OCI-M1 (cell line): Measurements from ENCODE around the gene GALNT6.

Source experiments
- DNase-seq: peaks from one replicate; lab custom pipeline; 2025; lab: John Stamatoyannopoulos, UW

The GALNT6 gene

GRCh38 chr12:51381226-51382079 is 9.8 kb downstream of the GALNT6 start:
- DNase-seq: no peak

GRCh38 chr12:51379571-51379970 is 11.6 kb downstream of the GALNT6 start:
- DNase-seq: no peak

- no peak for DNase-seq
Observed at GRCh38 chr12:51378749-51379148, 12.5 kb downstream of the GALNT6 start.

GRCh38 chr12:51377099-51377984 is 13.9 kb downstream of the GALNT6 start:
- DNase-seq: no peak

- DNase-seq: no peak
Observed at GRCh38 chr12:51374856-51375255, 16.4 kb downstream of the GALNT6 start.

- DNase-seq: no peak
Observed at GRCh38 chr12:51374361-51374760, 16.8 kb downstream of the GALNT6 start.

- DNase-seq: peak; percentile 76
Observed at GRCh38 chr12:51373187-51373586, 18.0 kb downstream of the GALNT6 start.

GRCh38 chr12:51372021-51372420 is 19.2 kb downstream of the GALNT6 start:
- no peak for DNase-seq

- DNase-seq: no peak
Observed at GRCh38 chr12:51371295-51371953, 19.8 kb downstream of the GALNT6 start.

- no peak for DNase-seq
Observed at GRCh38 chr12:51370667-51371066, 20.5 kb downstream of the GALNT6 start.

GRCh38 chr12:51369581-51369980 is 21.6 kb downstream of the GALNT6 start:
- no peak for DNase-seq

GRCh38 chr12:51368640-51369517 is 22.3 kb downstream of the GALNT6 start:
- peak; percentile 86 for DNase-seq

GRCh38 chr12:51365276-51365675 is 25.9 kb downstream of the GALNT6 start:
- DNase-seq: no peak

GRCh38 chr12:51364001-51364400 is 27.2 kb downstream of the GALNT6 start:
- DNase-seq: no peak

GRCh38 chr12:51362747-51363342 is 28.4 kb downstream of the GALNT6 start:
- DNase-seq: peak; percentile 30

GRCh38 chr12:51362307-51362706 is 28.9 kb downstream of the GALNT6 start:
- no peak for DNase-seq

- DNase-seq: no peak
Observed at GRCh38 chr12:51361161-51362016, 29.8 kb downstream of the GALNT6 start.

GRCh38 chr12:51360315-51360714 is 30.9 kb downstream of the GALNT6 start:
- no peak for DNase-seq

GRCh38 chr12:51359851-51360250 is 31.4 kb downstream of the GALNT6 start:
- DNase-seq: no peak

GRCh38 chr12:51358496-51358895 is 32.7 kb downstream of the GALNT6 start:
- no peak for DNase-seq
